Thyroid gland (tissue), 4 donors: ENCODE data around the gene SPINK1. TPM values are rescaled to one million over a fixed set of nuclear protein-coding genes. Genes with fewer than 3 reads are reported as not detected.

ENCODE experiments used
- DNase-seq, 2 donors: peaks; one replicate each; pipeline ENCODE4 v3.0.0-alpha.2; 2019
- H3K27ac ChIP-seq, 3 donors: fragments of 200-600 bp; sonication (generic); 1 replicate in 2 of 3; 2 replicates in 1 of 3; pipeline ENCODE4 v1.5.1; 2016 to 2019; ENCODE audit warnings: mild to moderate bottlenecking in 1 of 3, moderate library complexity in 1 of 3
- H3K27me3 ChIP-seq: fragments of 200-600 bp; sonication (generic); one replicate; pipeline ENCODE4 v1.5.1; 2019
- H3K36me3 ChIP-seq, 2 donors: fragments of 200-600 bp; sonication (generic); one replicate each; pipeline ENCODE4 v1.5.1; 2016 to 2019
- H3K4me1 ChIP-seq, 2 donors: fragments of 200-600 bp; sonication (generic); one replicate each; pipeline ENCODE4 v1.5.1; 2017 to 2019
- H3K4me3 ChIP-seq, 3 donors: fragments of 200-600 bp; sonication (generic); replicated peaks in 1 of 3; 1 replicate in 2 of 3; 2 replicates in 1 of 3; pipeline ENCODE4 v1.5.1; 2016; ENCODE audit warnings: mild to moderate bottlenecking in 1 of 3
- H3K9me3 ChIP-seq: fragments of 200-600 bp; sonication (generic); one replicate; pipeline ENCODE4 v1.5.1; 2017
- CTCF ChIP-seq, 6 experiments: fragments of 200-600 bp in 3 of 6; fragments of 450-650 bp in 3 of 6; sonication (generic) in 3 of 6; IDR thresholded peaks; one replicate each; pipeline ENCODE4 v1.5.1; 2016 to 2019; ENCODE audit warnings: antibody characterized with exemption in 6 of 6, mild to moderate bottlenecking in 2 of 6, inconsistent platforms in 1 of 6, moderate library complexity in 1 of 6
- POLR2A ChIP-seq, 2 donors: fragments of 450-650 bp; IDR thresholded peaks; one replicate each; pipeline ENCODE4 v1.6.1; 2017; ENCODE audit warnings: antibody characterized with exemption in 2 of 2, mild to moderate bottlenecking in 2 of 2, moderate library complexity in 1 of 2
- WGBS, 2 donors: methylation state at CpG; one replicate each; pipeline ENCODE4 v1.1.5; 2017; 5-methylcytosine and 5-hydroxymethylcytosine counted together
- intact Hi-C: fragments of 100-400 bp; cut with DNase I; formaldehyde crosslinking; loops from one replicate; pipeline ENCODE4 v1.15.1; 2023
- total RNA-seq, 4 donors: library from RNA; depleted of rRNA; stranded (reverse); fragments of >200 nt; gene quantifications; one replicate each; pipeline ENCODE4 v1.2.3, GENCODE V29; 2016

The SPINK1 gene
- total RNA-seq, 4 donors from 2014 or later = not detected

- no peak for DNase-seq
- no peak overlapping the region for H3K27ac ChIP-seq
- 90 to 92% methylated on average over 1 of the region's 1 CpG for WGBS, 2 donors
Observed at GRCh38 chr5:147779694-147780093, 51.8 kb downstream of the SPINK1 start.

GRCh38 chr5:147776989-147777388, 54.5 kb downstream of the SPINK1 start:
- WGBS, 2 donors = 83 to 85% methylated on average over 4 of the region's 4 CpGs
- no peak for DNase-seq
- Histone ChIP-seq H3K27ac (no peak overlapping the region), H3K27me3 (no peaks in the 10 kb centered on the region), H3K4me3 (no peak overlapping the region), H3K36me3 (no peaks in the 10 kb centered on the region), H3K4me1 (no peaks in the 10 kb centered on the region), H3K9me3 (no peaks in the 10 kb centered on the region)
- TF ChIP-seq CTCF (IDR thresholded peaks at IDR 0.05) (no peak), POLR2A (IDR thresholded peaks at IDR 0.05) (no peak)
- intact Hi-C loops = no loop called here

More at GRCh38 chr5:147779694-147780093, 51.8 kb downstream of the SPINK1 start:
- no peak for TF ChIP-seq CTCF (IDR thresholded peaks at IDR 0.05)
- TF ChIP-seq POLR2A (IDR thresholded peaks at IDR 0.05) = no peak
- no peaks in the 10 kb centered on the region for H3K4me1 ChIP-seq
- H3K36me3 ChIP-seq = no peaks in the 10 kb centered on the region
- no peaks in the 10 kb centered on the region for H3K27me3 ChIP-seq
- no peak overlapping the region for H3K4me3 ChIP-seq
- H3K9me3 ChIP-seq = no peaks in the 10 kb centered on the region
- intact Hi-C loops = no loop called here

Other genes with a start within 250 kb of the SPINK1 start
- gene JAKMIP2, start 48.9 kb downstream of the SPINK1 start, total RNA-seq = under 1 TPM; under 0.01 to 0.75 (median 0.38) TPM
- gene SCGB3A2, start 47.0 kb upstream of the SPINK1 start, total RNA-seq = not detected
- not detected for gene C5orf46, start 74.9 kb upstream of the SPINK1 start, total RNA-seq
- gene SPINK5, start 232.3 kb upstream of the SPINK1 start, total RNA-seq = 1 to 10 TPM in 1 of 4 donors, under 1 TPM in 1, not detected in 2; 0.13 to 6.7 TPM